GM19025 (cell line): ENCODE measurements around the gene INSR.
"Not testable (repeated sequence)": the region's sequence is repeated elsewhere in the genome, so short reads cannot be mapped to it uniquely, and the experiment has no call there.

Experiments used
- ATAC-seq: cut with Tn5 transposase; IDR thresholded peaks from one replicate; pipeline ENCODE4 v1.9.1; 2021; ENCODE audit warnings: mild to moderate bottlenecking, low read depth, moderate library complexity; ENCODE audit not compliant: unreplicated experiment

INSR gene

GRCh38 chr19:7106711-7107657 is 187.2 kb downstream of the INSR start:
- no peak for ATAC-seq

GRCh38 chr19:7104747-7105447 is 189.3 kb downstream of the INSR start:
- ATAC-seq: no peak

GRCh38 chr19:7101498-7102253 is 192.5 kb downstream of the INSR start:
- no peak for ATAC-seq

- ATAC-seq: no peak
Observed at GRCh38 chr19:7099597-7099921, 194.7 kb downstream of the INSR start.

- ATAC-seq: peak; percentile 86
Observed at GRCh38 chr19:7098701-7099596, 195.3 kb downstream of the INSR start.

- no peak for ATAC-seq
Observed at GRCh38 chr19:7098096-7098495, 196.1 kb downstream of the INSR start.

GRCh38 chr19:7088999-7089398 is 205.2 kb downstream of the INSR start:
- no peak for ATAC-seq

GRCh38 chr19:7083076-7083956 is 210.9 kb downstream of the INSR start:
- ATAC-seq: no peak

GRCh38 chr19:7078008-7078407 is 216.2 kb downstream of the INSR start:
- no peak for ATAC-seq

- ATAC-seq: no peak
Observed at GRCh38 chr19:7076151-7076550, 218.1 kb downstream of the INSR start.

GRCh38 chr19:7074705-7075282 is 219.4 kb downstream of the INSR start:
- ATAC-seq: no peak

GRCh38 chr19:7072541-7072940 is 221.7 kb downstream of the INSR start:
- ATAC-seq: no peak

GRCh38 chr19:7069904-7070226 is 224.3 kb downstream of the INSR start:
- ATAC-seq: no peak

- peak; percentile 93 for ATAC-seq
Observed at GRCh38 chr19:7069042-7069903, 224.9 kb downstream of the INSR start, which contains the start of gene ZNF557. TSS of gene ZNF557 (plus strand) at chr19:7069703. CDS start at chr19:7075075, 5,372 bp downstream.

- no peak for ATAC-seq
Observed at GRCh38 chr19:7068599-7068998, 225.6 kb downstream of the INSR start.

GRCh38 chr19:7067716-7068115 is 226.5 kb downstream of the INSR start:
- ATAC-seq: no peak

GRCh38 chr19:7067122-7067521 is 227.1 kb downstream of the INSR start:
- not testable (repeated sequence) for ATAC-seq
